GM19372 (cell line): Measurements from ENCODE around the gene PXDN.
A peak's percentile ranks its signal among the peaks of the same experiment; 100 is the strongest.

Experiments
- ATAC-seq: cut with Tn5 transposase; IDR thresholded peaks from one replicate; pipeline ENCODE4 v1.9.1; 2021; ENCODE audit warnings: mild to moderate bottlenecking, low read depth, moderate library complexity; ENCODE audit not compliant: unreplicated experiment

The PXDN gene

DNA sequence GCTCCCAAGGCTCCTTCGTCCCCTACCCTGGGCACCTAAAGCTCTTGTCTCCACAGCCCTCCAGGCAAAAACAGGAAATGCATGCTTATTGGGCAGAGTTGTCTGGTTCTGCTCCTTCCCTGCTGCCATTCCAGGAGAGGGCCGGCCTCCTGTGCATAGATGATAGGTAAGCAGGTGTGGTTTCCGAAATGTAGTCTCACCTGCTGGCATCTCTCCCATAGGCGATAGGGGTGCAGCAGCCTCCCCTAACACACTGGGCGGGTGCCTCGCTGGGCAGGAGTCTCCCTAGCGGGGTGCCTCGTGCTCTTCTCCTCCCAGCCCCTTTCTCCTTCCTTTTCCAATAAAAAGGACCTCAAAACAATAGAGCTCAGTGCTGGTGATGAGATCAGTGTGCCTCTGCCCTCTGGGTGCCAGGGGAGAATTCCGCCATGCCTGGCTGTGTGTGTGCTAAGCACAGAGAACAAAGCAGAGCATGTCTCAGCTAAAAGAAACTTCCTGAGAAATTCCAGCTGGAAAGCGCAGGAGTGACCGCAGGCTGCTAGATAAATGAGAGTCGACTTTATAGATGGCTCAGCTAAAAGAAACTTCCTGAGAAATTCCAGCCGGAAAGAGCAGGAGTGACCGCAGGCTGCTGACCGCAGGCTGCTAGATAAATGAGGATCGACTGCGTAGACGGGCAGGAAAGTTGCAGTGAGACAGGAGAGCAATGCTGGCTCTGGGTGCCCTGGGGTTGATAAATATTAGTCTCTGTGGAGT lies 11.3 kb upstream of the PXDN start:
- ATAC-seq, result no peak

DNA sequence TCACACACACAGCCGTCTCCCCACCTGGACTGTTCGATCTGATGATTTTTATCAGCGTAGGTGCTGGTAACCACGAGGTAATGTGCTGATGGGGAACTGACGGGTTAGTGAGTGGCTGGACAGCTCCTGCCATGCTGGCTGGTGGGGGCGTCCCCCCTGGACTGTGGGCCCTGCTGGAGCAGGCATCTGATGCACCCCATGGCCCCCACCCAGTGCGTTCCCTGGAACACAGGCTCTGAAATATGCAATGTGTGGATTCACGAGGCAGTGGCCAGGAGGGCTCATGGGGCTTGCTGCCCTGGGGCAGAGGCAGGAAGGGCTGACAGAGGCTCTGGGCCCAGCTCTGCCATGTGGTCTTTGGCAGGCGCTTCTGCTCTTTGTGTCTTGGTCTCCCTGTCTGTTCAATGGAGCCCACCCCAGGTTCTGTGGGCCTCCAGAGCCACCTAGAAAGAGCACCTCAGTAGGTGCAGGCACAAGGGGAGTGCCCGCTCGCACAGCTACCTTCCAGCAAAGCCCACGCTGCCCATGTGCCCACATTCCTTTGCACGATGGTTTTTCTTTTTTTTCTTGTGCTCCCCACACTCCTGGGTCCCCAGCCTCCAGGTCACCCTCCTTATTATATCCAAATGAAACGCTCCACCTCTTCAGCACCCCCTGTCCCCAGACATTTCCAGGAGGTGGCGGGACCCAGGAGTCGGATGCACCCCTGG lies 10.3 kb upstream of the PXDN start:
- ATAC-seq, result no peak

DNA sequence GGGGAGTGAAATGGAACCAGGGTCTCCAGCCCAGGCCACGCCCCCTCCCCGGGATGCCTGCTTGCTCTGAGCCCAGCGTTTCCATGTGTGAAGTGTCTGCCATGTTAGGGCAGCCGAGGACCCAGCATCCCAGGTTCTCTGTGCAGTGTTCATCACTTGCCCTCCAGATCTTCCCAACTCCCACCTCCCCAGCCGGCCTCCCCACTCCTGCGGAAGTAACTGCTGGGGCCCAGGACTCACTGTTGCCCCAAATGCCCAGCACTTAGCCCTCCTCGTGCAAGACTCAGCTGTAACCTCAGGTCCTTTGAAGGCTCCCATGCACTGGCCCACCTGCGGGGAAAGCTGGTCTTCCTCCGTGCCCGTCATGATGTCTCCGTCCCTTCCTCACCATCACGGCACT lies 9.7 kb upstream of the PXDN start:
- no peak for ATAC-seq

DNA sequence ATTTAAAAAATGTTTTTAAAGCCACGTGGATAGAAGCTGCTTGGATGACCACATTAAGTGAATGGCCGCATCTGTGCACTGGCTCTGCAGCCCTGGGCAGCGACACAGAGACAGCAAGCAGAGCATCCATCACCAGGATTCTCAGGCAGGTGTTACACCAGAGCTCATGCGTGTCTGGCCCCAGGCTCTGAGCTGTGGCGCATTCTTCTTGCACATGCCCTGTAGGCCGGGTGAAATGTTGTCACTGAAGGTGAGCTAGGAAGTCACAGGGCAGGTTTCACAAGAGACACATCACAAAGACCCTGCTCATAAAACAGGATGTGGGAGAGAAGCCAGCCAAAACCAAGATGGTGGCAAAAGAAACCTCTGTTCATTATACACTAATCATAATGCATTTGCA lies 8.4 kb upstream of the PXDN start:
- ATAC-seq, result no peak

DNA sequence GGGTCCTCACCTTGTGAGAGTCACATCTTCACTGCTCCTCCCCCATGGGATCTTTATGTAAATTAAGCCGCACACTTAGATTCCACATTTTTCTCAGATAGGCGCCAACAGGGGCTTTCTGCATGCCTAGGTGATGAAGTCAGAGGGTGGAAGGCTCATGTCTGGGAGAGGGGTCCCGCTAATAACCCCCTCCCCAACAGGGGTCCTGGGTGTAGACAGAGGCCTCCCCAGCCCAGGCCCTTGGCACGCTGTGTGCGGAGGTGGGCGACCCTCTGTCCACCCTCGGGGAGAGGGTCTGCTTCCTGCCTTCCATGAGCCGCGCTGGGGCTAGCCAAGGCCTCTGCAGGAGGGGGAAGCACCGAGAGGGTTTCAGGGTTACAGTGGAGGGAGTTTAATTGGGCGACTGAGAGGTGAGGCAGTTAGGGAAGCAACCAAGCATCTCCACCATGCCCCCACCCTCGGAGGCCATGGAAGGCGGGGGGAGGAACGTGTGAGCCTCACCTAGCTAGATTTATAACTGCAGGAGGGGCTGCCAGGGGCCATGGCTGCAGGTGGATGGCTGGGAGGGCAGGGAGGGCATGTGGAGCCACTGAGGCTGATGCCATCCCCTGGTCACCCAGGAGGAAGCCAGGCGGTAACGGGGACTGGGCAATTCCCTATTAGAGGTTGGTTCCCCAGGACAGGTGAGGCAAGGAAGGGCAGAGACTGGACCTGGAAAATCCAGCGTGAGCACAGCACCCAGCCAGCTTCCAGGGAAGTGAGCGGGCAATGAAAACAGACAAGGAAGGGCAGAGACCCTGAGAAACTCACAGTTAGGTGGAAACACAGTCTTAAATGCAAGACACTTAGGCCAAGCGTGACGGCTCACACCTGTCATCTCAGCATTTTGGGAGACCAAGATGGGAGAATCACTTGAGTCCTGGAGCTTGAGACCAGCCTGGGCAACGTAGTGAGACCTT lies 7.7 kb upstream of the PXDN start:
- no peak for ATAC-seq

DNA sequence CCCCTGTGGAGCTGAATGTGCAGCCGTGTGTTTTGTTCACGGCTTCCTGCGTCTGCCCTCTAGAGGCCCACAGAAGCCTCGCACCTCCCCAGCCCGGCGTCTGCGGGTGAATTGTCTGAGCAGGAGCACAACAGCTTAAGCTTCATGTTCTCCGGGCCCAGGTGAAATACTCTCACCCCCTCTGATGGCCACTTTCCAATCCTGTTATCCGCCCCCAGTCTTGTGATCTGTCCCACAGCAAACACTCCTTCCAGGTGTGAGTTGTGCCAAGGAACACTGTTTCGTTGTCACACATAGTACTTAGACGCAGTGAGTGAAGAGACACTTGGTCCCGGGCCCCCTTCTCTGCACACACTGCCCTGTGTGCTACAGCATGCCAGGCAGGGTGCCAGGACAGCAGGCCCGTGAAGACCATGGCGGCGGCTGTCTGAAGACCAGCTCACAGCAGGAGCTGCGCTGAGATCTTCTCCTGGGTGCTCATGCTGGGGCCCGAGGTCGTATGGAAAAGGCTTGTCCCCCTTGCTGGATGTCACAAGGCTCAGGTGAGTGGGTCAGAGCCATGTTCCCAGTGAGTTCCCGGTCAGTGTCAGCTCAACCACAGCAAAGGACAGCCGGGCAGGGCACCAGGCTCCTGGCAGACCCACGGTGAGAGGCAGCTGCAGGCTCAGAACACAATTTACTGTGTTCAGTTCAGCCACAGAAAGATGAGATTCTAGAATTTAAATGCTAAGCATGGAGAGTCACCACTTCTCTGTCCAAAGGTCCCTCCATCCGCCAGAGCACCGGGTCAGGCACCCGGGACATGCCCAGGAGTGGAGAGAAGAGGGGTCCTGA lies 6.8 kb upstream of the PXDN start:
- peak; percentile 82 for ATAC-seq

DNA sequence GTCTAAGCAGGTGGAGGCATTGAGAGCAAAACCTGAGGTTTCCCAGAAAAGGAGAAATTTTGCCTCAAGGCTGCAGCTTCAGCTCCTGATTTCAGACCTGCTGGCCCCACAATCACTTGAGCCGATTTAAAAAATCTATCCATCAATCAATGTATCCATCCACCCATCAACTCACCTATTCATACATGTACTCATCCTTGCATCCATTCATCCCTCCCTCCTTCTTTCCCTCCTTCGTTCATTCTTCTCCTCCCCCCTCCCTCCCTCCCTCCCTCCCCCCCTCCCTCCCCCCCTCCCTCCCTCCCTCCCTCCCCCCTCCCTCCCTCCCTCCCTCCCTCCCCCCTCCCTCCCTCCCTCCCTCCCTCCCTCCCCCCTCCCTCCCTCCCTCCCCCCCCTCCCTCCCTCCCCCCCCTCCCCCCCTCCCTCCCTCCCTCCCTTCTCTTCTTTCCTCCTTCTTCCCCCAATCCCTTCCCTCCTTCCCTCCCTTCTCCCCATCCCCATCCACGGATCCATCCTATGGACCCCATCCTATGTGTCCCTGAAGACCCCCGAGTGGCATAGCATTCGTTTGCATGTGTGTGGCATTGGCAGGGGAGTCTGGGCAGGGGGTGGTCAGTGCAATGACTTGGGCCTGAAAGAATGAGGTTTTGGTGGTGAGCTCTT lies 6.1 kb upstream of the PXDN start:
- no peak for ATAC-seq

DNA sequence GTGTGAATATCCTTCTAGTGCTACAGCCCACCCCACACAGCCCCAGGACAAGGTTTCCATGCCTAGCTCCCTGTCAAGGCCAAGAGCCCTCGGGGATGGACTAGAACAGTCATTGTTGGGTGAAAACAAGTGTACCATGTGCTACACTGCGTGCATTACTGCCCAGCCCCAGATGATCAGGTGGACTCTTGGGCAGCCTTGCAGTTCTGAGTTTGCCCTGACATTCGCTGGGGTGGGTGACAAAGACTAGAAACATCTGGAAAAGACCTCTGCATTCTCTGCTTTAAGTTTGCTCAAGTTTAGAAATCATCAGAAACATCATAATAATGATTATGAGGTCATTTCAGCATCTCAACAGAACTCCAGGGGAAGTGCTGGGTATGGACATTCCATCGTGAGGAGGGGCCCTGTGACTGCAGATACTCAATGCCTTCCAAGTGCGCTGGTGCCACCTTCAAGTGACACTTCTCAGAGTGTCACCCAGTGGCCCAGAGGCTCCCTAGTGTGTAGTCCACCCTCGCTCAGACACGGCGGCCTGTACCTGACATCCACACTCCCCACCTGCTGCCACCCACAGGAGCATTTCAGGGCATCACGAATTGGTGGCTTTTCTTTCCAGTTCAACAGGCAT lies 5.3 kb upstream of the PXDN start:
- no peak for ATAC-seq

DNA sequence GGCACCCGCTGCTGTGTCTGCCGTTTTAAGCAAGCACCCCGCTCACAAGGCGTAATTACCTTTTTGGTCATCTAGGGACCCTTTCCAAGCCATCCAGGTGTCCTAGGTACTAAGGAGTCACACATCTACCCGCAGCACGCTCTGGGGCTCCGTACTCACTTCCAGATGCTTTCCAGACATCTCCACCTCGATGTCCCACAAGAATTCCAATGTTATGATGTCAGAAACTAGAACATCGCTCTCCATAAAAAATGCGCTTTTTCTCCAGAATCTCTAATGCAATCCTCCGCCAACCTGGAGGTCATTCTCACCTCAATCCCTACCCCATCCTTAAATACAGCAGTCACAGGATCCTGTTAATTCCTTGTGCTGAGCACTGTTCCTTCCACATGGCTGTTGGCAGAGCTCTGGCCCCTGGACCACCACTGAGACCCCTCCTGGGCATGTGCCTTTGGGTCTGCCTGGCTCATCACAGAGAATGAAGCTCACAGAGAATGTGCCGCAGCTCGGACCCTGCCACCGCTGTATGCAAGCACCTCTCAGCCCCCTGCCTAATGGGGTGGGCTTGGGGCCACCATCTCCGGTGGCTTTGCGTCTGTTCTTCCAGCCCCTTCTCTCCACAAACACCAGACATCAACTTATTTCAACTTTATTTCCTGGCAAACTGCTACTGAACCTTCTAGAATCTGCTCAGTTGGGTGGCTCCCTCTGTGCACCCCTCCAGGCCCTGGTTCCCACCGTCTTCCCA lies 4.6 kb upstream of the PXDN start:
- ATAC-seq, result no peak

DNA sequence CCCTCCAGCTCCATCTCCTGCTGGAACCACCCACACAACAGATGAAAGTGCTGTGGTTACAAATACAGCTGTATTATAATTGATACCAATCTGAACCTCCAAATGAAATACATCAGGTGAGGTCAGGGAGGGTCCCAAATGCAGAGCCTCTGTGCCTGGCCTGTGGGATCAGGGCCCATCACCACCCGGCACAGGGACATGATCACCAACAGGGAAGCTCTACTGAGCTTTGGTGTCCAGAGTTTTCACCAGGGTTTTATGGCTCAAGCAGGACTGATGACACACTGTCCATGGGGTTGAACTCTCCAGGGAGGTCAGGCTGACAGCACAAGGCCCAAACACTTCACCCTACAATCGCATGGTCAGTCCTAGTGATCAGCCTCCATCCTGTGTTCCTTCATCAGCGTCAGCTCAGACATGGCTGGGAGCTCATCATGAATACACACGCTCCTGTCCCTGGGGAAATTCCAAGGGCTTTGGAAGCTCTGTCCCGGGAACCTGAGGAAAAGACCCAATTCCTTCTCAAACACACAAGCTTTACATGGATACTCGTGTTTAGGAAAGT lies 3.9 kb upstream of the PXDN start:
- no peak for ATAC-seq

DNA sequence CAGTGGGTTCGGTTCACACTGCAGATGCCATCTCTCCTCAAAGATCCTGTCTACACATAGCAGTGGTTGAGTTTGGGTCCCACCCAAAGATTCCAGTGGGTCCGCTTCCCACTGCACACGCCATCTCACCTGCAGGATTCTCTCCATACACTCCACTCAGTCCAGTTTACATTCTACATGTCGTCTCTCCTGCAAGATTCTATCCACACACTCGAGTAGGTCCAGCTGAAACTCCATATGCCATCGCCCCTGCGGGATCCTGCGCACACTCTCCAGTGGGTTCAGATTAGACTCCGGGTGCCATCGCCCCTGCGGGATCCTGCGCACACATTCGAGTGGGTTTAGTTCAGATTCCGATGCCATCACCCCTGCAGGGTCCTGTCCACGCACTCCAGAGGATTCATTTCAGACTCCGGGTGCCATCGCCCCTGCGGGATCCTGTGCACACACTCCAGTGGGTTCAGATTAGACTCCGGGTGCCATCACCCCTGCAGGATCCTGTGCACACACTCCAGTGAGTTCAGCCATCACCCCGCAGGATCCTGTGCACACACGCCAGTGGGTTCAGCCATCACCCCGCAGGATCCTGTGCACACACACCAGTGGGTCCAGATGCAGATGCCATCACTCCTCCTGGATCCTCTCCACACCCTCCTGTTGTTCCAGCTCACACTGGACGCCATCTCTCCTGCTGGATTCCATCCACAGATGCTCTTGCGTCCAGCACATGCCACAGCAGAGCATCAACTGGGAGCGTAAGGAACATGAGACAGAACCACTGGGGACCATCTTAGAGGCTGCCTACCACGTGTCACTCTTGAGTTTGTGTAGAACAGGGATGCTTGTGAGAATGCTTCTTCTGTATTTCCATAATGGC lies 3.0 kb upstream of the PXDN start:
- no peak for ATAC-seq

DNA sequence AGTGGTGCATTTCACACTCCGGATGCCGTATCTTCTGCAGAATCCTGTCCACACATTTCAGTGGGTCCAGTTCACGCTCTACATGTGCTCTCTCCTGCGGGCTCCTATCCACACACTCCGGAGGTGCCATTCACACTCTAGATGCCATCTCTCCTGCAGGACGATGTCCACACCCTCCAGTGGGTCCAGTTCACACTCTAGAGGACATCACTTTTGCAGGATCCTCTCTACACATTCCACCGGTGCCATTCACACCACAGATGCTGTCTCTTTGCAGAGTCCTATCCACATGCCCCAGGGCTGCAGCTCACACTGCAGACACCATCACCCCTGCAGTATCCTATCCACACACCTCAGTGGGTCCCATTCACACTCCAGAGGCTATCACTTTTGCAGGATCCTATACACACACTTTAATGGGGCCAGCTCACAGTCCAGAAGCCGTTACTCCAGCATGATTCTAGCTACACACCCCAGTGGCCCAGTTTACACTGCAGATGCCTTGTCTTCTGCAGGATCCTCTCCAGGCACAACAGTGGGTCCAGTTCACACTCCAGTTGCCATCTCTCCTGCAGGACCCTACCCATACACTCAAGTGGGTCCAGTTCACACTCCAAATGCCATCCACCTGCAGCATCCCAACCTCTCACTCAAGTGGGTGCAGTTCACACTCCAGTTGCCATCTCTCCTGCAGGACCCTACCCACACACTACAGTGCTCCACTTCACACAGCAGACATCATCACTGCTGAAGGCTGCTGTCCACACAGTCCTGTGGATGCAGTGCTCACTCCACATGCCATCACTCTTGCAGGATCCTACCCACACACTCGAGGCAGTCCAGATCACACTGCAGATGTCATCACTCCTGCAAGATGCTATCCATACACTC lies 2.1 kb upstream of the PXDN start:
- ATAC-seq, result no peak

DNA sequence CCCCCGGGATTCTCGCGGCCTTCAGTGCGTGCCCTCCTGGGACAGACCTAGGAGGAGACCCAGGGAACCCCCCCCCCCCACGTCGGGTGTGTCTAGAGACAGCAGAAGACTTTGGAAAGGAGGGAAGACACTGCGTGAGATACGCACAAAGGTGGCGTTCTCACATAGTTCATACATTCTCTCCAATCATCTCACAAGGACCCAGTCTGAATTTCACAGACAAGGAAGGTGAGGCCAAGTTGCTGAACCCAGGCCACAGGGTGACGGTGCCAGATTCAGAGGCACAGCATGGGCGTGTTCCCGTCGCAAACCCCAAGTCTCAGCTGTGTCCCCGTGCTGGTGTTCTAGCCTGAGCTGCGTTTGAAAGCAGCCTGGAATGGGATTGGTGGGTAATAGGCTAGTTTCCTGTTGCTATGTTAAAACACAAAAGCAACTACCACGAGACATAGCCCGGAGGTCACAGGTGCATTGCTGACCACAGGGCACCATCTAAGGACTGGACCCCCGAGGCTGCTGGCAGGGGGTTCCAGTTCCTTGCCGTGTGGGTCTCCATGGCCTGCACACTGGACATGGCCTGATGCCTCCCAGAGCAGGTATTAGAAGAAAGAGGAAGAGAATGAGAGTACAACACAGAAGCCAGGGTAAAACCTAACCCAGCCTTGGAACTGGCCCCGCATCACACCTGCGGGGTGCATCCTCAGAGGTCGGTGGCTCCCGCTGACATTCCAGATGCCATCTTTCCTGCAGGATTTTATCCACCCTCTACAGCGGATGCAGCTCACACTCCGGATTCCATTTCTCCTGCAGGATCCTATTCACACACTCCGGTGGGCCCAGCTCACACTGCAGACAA lies 1.1 kb upstream of the PXDN start:
- no peak for ATAC-seq

DNA sequence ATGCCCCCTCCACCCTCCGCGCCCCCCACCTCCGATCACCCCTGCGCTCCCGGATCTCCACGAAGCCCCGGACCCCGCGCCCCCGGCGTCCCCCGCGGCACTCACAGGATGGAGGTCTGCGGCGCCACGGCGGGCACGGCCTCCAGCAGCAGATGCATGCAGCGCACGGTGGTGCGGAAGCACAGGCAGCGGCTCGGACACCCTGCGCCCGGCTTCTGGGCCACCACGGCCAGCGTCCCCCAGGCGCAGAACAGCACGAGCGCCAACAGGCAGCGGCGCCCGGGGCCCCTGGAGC lies 217 bp downstream of the PXDN start:
- no peak for ATAC-seq

DNA sequence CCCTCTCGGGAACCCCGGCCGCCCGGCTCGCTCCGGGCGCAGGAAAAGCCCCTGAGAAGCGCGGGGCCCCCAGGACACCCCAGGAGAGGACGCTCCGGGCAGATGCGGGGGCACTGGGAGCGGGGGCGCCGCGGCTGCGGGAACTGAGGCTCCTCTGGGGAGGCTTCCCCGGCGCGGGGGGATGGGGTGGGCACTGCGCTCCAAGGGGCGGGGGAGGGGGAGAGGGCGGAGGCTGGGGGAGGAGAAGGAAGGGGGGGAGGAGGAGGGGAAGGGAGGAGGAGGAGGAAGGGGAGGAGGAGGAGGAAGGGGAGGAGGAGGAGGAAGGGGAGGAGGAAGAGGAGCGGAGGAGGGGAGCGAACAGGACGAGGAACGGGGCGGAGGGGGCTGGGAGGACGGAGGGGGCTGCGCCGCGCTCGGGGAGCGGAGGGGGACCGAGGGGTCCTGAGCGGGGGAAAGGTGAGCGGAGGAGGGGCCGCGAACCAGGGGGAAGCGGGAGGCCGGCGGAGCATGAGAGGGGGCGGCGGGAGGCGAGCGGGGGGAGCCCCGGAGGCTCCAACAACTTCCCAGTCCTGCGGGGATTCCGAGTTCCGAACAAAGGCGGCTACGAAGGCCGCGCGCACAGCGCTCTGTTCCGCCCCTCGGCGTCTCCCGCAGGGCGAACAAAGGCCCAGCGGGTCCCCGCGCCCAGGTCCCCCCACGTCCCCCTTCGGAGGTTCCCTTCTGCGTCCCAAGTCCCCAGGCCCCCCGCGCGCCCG lies 742 bp downstream of the PXDN start:
- no peak for ATAC-seq
